ENCODE measurements around the gene LIN7A. TPM values are rescaled to one million over a fixed set of nuclear protein-coding genes. Genes with fewer than 3 reads are reported as not detected.

LIN7A gene
- total and polyA plus RNA-seq, 2 donors (not counting 1 experiment from before 2014, with no cell fraction given), result 22.8 to 35.3 TPM

DNA sequence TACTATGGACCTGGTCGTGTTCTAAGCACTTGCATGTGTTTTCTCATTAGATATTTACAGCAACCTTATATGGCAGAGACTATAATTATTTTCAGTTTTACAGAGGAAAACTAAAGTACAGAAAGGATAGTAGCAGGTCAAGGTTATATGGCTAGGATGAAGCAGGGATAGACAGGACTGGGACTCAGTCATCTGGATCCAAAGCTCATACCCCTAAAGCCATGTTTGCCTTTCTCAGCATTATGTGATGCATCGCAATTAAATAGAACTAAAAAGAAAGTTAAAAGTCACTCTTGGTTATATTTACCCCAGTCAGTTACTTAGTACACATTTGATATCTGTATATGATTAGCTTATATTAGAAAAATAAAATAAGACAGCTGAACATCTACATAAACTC is 13.3 kb downstream of the LIN7A start:
- TF ChIP-seq EZH2 (IDR thresholded peaks at IDR 0.05; ENCODE audit: low read length, missing control alignments), result no peak
- TF ChIP-seq, protein P1, sequence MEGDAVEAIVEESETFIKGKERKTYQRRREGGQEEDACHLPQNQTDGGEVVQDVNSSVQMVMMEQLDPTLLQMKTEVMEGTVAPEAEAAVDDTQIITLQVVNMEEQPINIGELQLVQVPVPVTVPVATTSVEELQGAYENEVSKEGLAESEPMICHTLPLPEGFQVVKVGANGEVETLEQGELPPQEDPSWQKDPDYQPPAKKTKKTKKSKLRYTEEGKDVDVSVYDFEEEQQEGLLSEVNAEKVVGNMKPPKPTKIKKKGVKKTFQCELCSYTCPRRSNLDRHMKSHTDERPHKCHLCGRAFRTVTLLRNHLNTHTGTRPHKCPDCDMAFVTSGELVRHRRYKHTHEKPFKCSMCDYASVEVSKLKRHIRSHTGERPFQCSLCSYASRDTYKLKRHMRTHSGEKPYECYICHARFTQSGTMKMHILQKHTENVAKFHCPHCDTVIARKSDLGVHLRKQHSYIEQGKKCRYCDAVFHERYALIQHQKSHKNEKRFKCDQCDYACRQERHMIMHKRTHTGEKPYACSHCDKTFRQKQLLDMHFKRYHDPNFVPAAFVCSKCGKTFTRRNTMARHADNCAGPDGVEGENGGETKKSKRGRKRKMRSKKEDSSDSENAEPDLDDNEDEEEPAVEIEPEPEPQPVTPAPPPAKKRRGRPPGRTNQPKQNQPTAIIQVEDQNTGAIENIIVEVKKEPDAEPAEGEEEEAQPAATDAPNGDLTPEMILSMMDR (conservative IDR thresholded peaks at IDR 0.05 in 1 of 2, IDR thresholded peaks at IDR 0.05 in 1 of 2; ENCODE audit: low read depth in 1 of 2, low read length in 2 of 2), result no peak
- no peak overlapping the region for H3K9ac ChIP-seq (ENCODE audit: insufficient read depth, low read length)
- H3K27ac ChIP-seq (ENCODE audit: insufficient read depth, low read length), result no peak overlapping the region

GRCh38 chr12:80920006-80920405 is 17.7 kb downstream of the LIN7A start:
- H3K4me3 ChIP-seq (replicated peaks in 1 of 4; ENCODE audit: control extremely low read depth in 1 of 4, insufficient read depth in 1 of 4, low read depth in 3 of 4, low read length in 4 of 4), result no peak overlapping the region
- H3K9me3 ChIP-seq (ENCODE audit: control insufficient read depth, insufficient read depth, low read depth, low read length), result no peaks in the 10 kb centered on the region
- H3K4me1 ChIP-seq (ENCODE audit: control insufficient read depth, extremely low read depth, insufficient read depth, low read length), result no peaks in the 10 kb centered on the region
- no peak overlapping the region for H3K9ac ChIP-seq (ENCODE audit: insufficient read depth, low read length)
- no peak overlapping the region for H3K4me2 ChIP-seq (ENCODE audit: extremely low read depth, insufficient read depth, low read length)
- DNase-seq (ENCODE audit: low read depth in 2 of 2), result no peak
- H4K20me1 ChIP-seq (ENCODE audit: control insufficient read depth, extremely low read depth, insufficient read depth, low read length), result no peaks in the 10 kb centered on the region
- H2AFZ ChIP-seq (ENCODE audit: low read length), result no peak overlapping the region
- H3K27ac ChIP-seq (ENCODE audit: insufficient read depth, low read length), result no peak overlapping the region
- H3K79me2 ChIP-seq (ENCODE audit: control insufficient read depth, insufficient read depth, low read length), result peaks cover 2% of the 10 kb centered on the region
- no peaks in the 10 kb centered on the region for H3K27me3 ChIP-seq (ENCODE audit: control insufficient read depth, insufficient read depth, low read length)
- H3K36me3 ChIP-seq (ENCODE audit: control insufficient read depth, insufficient read depth, low read length), result no peaks in the 10 kb centered on the region
- TF ChIP-seq, protein P1 (conservative IDR thresholded peaks at IDR 0.05 in 1 of 2, IDR thresholded peaks at IDR 0.05 in 1 of 2; ENCODE audit: low read depth in 1 of 2, low read length in 2 of 2), result no peak
- TF ChIP-seq EZH2 (IDR thresholded peaks at IDR 0.05; ENCODE audit: low read length, missing control alignments), result no peak

More for the DNA sequence above, 13.3 kb downstream of the LIN7A start:
- no peak overlapping the region for H3K4me2 ChIP-seq (ENCODE audit: extremely low read depth, insufficient read depth, low read length)
- H2AFZ ChIP-seq (ENCODE audit: low read length), result no peak overlapping the region
- peaks cover 6% of the 10 kb centered on the region for H3K79me2 ChIP-seq (ENCODE audit: control insufficient read depth, insufficient read depth, low read length)
- no peaks in the 10 kb centered on the region for H3K27me3 ChIP-seq (ENCODE audit: control insufficient read depth, insufficient read depth, low read length)
- no peaks in the 10 kb centered on the region for H4K20me1 ChIP-seq (ENCODE audit: control insufficient read depth, extremely low read depth, insufficient read depth, low read length)
- H3K36me3 ChIP-seq (ENCODE audit: control insufficient read depth, insufficient read depth, low read length), result no peaks in the 10 kb centered on the region
- H3K4me1 ChIP-seq (ENCODE audit: control insufficient read depth, extremely low read depth, insufficient read depth, low read length), result no peaks in the 10 kb centered on the region
- no peaks in the 10 kb centered on the region for H3K9me3 ChIP-seq (ENCODE audit: control insufficient read depth, insufficient read depth, low read depth, low read length)
- no peak for DNase-seq (ENCODE audit: low read depth in 2 of 2)
- no peak overlapping the region for H3K4me3 ChIP-seq (replicated peaks in 1 of 4; ENCODE audit: control extremely low read depth in 1 of 4, insufficient read depth in 1 of 4, low read depth in 3 of 4, low read length in 4 of 4)

GRCh38 chr12:80917651-80918050 is 20.1 kb downstream of the LIN7A start:
- H3K4me2 ChIP-seq (ENCODE audit: extremely low read depth, insufficient read depth, low read length), result no peak overlapping the region
- no peaks in the 10 kb centered on the region for H3K27me3 ChIP-seq (ENCODE audit: control insufficient read depth, insufficient read depth, low read length)
- no peak overlapping the region for H3K27ac ChIP-seq (ENCODE audit: insufficient read depth, low read length)
- no peak overlapping the region for H3K9ac ChIP-seq (ENCODE audit: insufficient read depth, low read length)
- no peaks in the 10 kb centered on the region for H3K36me3 ChIP-seq (ENCODE audit: control insufficient read depth, insufficient read depth, low read length)
- no peak overlapping the region for H2AFZ ChIP-seq (ENCODE audit: low read length)
- H3K9me3 ChIP-seq (ENCODE audit: control insufficient read depth, insufficient read depth, low read depth, low read length), result no peaks in the 10 kb centered on the region
- H3K4me1 ChIP-seq (ENCODE audit: control insufficient read depth, extremely low read depth, insufficient read depth, low read length), result no peaks in the 10 kb centered on the region
- no peaks in the 10 kb centered on the region for H4K20me1 ChIP-seq (ENCODE audit: control insufficient read depth, extremely low read depth, insufficient read depth, low read length)
- TF ChIP-seq, protein P1 (conservative IDR thresholded peaks at IDR 0.05 in 1 of 2, IDR thresholded peaks at IDR 0.05 in 1 of 2; ENCODE audit: low read depth in 1 of 2, low read length in 2 of 2), result no peak
- no peak for TF ChIP-seq EZH2 (IDR thresholded peaks at IDR 0.05; ENCODE audit: low read length, missing control alignments)
- H3K4me3 ChIP-seq (replicated peaks in 1 of 4; ENCODE audit: control extremely low read depth in 1 of 4, insufficient read depth in 1 of 4, low read depth in 3 of 4, low read length in 4 of 4), result no peak overlapping the region
- DNase-seq (ENCODE audit: low read depth in 2 of 2), result no peak
- peaks cover 6% of the 10 kb centered on the region for H3K79me2 ChIP-seq (ENCODE audit: control insufficient read depth, insufficient read depth, low read length)
